ENCODE data around the gene EML6. TPM values are rescaled to one million over a fixed set of nuclear protein-coding genes. Genes with fewer than 3 reads are reported as not detected.

The EML6 gene

DNA sequence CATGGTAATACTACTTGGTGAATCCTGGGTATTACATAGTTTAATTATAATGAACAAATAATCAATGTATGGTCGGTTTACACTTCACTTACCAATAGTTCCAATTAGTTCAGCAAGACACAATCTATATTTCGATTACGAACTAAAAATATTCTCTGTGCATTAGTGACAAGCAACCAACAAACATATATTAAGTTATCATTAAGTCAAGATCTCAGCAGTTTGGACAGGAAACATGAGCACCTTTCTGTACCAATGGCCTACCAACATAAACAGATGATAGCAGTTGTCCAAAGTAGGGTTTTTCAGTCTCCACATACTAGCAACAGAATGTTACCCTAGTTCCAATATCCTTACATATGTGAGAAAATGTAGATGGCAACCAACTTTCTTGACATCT is 294.0 kb downstream of the EML6 start:
- no peak overlapping the region for H3K4me3 ChIP-seq (ENCODE audit: low read length)
- no peak overlapping the region for H3K9ac ChIP-seq (ENCODE audit: low read depth, low read length)
- peaks cover 22% of the 10 kb centered on the region for H3K36me3 ChIP-seq (ENCODE audit: insufficient read depth, low read length)
- peaks cover 77% of the 10 kb centered on the region for H3K4me1 ChIP-seq (ENCODE audit: control insufficient read depth, insufficient read depth, low read length)
- H3K4me2 ChIP-seq (ENCODE audit: low read length), result no peak overlapping the region
- no peaks in the 10 kb centered on the region for H3K27me3 ChIP-seq (ENCODE audit: control insufficient read depth, insufficient read depth, low read length)
- H3K9me3 ChIP-seq (replicated peaks; ENCODE audit: low read length), result no peaks in the 10 kb centered on the region

DNA sequence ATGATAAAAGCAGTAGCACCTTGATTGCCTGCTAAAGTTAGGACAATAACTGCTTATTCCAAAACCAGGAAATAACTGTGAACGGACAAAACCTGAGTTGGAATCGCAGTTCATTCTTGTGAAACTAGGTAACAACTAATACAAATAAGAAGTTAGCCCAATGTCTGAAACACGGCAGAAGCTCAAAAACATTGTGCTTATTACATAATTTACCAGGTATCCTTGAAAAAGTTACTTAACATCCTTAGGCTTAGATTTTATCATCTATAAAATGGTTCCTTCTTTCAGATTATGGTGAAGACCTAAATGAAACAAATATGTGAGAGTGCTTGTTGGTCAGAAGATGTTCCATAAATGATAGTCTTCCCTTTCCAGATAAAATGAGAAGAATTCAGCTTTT is 294.4 kb downstream of the EML6 start:
- Histone ChIP-seq H3K4me2 (ENCODE audit: low read length) (no peak overlapping the region), H3K9ac (ENCODE audit: low read depth, low read length) (no peak overlapping the region), H3K36me3 (ENCODE audit: insufficient read depth, low read length) (peaks cover 22% of the 10 kb centered on the region), H3K4me1 (ENCODE audit: control insufficient read depth, insufficient read depth, low read length) (peaks cover 75% of the 10 kb centered on the region), H3K27me3 (ENCODE audit: control insufficient read depth, insufficient read depth, low read length) (no peaks in the 10 kb centered on the region), H3K4me3 (ENCODE audit: low read length) (no peak overlapping the region), H3K9me3 (replicated peaks; ENCODE audit: low read length) (no peaks in the 10 kb centered on the region)

DNA sequence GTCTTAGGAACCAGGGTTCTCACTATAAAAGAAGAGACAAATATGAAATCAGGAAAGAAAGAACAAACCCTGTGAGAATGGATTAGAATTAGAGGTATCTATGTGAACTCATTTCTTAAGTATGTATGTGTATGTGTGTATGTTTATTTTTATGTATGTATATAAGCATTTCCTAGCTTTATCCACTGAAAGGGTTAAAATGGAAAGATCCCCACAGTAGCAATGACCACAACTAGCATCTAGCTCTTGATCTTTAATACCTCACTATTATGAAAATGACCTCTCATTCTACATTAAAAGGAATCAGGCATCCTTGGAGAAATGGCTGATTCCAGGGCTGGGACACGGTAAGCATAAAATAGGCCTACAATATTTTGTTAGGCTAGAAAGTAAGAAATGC is 295.2 kb downstream of the EML6 start:
- Histone ChIP-seq H3K27me3 (ENCODE audit: control insufficient read depth, insufficient read depth, low read length) (no peaks in the 10 kb centered on the region), H3K4me3 (ENCODE audit: low read length) (no peak overlapping the region), H3K4me2 (ENCODE audit: low read length) (no peak overlapping the region), H3K9ac (ENCODE audit: low read depth, low read length) (no peak overlapping the region), H3K4me1 (ENCODE audit: control insufficient read depth, insufficient read depth, low read length) (peaks cover 74% of the 10 kb centered on the region), H3K9me3 (replicated peaks; ENCODE audit: low read length) (no peaks in the 10 kb centered on the region), H3K36me3 (ENCODE audit: insufficient read depth, low read length) (peaks cover 22% of the 10 kb centered on the region)

DNA sequence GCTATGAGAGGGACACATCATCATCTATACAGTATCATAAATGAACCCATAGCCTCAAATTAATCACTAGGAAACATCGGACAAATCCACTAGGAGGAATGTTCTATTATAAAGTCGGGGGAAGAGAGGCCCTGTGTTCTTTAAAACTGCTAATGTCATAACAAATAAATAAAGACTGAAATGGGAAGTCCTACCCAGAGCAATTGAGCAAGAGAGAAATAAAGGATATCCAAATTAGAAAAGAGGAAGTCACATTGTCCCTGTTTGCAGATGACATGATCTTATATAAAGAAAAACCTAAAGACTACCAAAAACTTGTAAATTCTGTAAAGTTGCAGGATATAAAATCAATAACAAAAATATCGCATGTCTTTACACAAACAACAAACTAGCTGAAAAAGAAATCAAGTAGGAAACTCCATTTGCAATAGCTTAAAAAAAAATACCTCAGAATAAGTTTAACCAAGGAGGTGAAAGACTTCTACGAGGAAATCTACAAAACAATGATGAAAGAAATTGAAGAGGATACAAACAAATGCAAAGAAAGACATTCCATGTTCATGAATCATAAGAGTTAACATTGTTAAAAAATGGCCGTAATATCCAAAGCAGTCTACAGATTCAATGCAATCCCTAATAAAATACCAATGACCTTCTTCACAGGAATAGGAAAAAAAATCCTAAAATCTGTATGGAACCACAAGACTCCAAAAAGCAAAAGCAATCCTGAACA is 296.2 kb downstream of the EML6 start:
- H3K4me3 ChIP-seq (ENCODE audit: low read length), result no peak overlapping the region
- H3K4me1 ChIP-seq (ENCODE audit: control insufficient read depth, insufficient read depth, low read length), result peaks cover 71% of the 10 kb centered on the region
- H3K27me3 ChIP-seq (ENCODE audit: control insufficient read depth, insufficient read depth, low read length), result no peaks in the 10 kb centered on the region

More for the DNA sequence above, 296.2 kb downstream of the EML6 start:
- Histone ChIP-seq H3K9ac (ENCODE audit: low read depth, low read length) (no peak overlapping the region), H3K36me3 (ENCODE audit: insufficient read depth, low read length) (peaks cover 26% of the 10 kb centered on the region), H3K4me2 (ENCODE audit: low read length) (no peak overlapping the region), H3K9me3 (replicated peaks; ENCODE audit: low read length) (no peaks in the 10 kb centered on the region)

Small RNA genes within 50 kb of the gene (small RNA-seq; reads per million reads assigned to genes)
- not detected for gene RNU6-433P
- gene RNU7-81P, result not detected

Data from skeletal muscle satellite cell (primary cell).